Stomach (tissue), 4 donors: ENCODE measurements around the gene SPDYC.

Source experiments
- CTCF ChIP-seq, 7 experiments: fragments of 450-650 bp in 4 of 7; fragments of 200-600 bp in 3 of 7; sonication (generic) in 3 of 7; IDR thresholded peaks; one replicate each; pipeline ENCODE4 v1.5.1; 2016 to 2019; ENCODE audit warnings: antibody characterized with exemption in 7 of 7, control low read depth in 2 of 7, mild to moderate bottlenecking in 1 of 7
- POLR2A ChIP-seq, 4 donors: fragments of 450-650 bp; IDR thresholded peaks; one replicate each; pipeline ENCODE4 v1.6.1; 2016; ENCODE audit warnings: antibody characterized with exemption in 4 of 4, control low read depth in 2 of 4, mild to moderate bottlenecking in 1 of 4, moderate library complexity in 1 of 4

- TF ChIP-seq CTCF (IDR thresholded peaks at IDR 0.05) = no peak
- TF ChIP-seq POLR2A (IDR thresholded peaks at IDR 0.05) = no peak
Measured at GRCh38 chr11:65170058-65170534, at the start of gene SPDYC.
